Prostate gland (tissue), 2 donors: Measurements from ENCODE around the gene SNX32.

Source experiments
- POLR2A ChIP-seq: fragments of 450-650 bp; IDR thresholded peaks from one replicate; pipeline ENCODE4 v1.6.1; 2016; ENCODE audit warnings: antibody characterized with exemption, mild to moderate bottlenecking
- POLR2AphosphoS5 ChIP-seq: sonication (generic); formaldehyde crosslinking; IDR thresholded peaks from one replicate; pipeline ENCODE4 v1.6.1; 2017; ENCODE audit warnings: antibody characterized with exemption
- TF ChIP-seq, protein P1 (sequence below), 4 experiments: fragments of 200-600 bp in 2 of 4; fragments of 450-650 bp in 2 of 4; sonication (generic) in 2 of 4; IDR thresholded peaks; 1 replicate in 3 of 4; 2 replicates in 1 of 4; pipeline ENCODE4 v1.5.1; 2016 to 2019; ENCODE audit warnings: antibody characterized with exemption in 4 of 4, mild to moderate bottlenecking in 2 of 4, moderate library complexity in 2 of 4

DNA sequence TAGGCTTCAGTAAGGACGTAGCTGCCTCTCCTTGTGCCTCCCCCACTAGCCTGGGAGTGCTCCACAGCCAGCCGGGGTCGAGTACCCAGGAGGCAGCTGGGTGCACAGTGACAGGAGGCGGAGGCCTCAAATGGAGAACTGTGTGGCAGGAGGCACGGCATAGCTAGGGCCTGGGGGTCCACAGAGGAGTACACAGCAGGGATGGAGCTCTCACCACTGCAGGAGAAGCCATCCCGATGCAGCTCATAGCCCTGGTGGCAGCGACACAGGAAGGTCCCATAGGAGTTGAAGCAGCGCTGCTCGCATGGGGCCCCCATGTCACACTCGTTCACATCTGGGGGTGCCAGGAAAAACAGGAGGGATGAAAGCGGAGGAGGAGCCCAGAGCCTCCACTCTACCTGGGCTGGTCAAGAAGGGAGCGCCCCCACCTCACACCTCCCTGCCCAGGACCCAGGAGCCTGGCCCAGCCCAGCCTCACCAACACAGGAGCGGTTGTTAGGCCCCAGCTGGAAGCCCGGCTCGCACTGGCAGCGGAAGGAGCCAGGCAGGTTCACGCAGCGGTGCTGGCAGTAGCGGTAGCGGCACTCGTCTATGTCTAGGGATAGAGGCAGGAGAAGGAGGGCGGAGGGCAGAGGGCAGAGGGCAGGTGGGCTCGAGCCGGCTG, 36.0 kb downstream of the SNX32 start:
- no peak for TF ChIP-seq POLR2A
- TF ChIP-seq, protein P1, sequence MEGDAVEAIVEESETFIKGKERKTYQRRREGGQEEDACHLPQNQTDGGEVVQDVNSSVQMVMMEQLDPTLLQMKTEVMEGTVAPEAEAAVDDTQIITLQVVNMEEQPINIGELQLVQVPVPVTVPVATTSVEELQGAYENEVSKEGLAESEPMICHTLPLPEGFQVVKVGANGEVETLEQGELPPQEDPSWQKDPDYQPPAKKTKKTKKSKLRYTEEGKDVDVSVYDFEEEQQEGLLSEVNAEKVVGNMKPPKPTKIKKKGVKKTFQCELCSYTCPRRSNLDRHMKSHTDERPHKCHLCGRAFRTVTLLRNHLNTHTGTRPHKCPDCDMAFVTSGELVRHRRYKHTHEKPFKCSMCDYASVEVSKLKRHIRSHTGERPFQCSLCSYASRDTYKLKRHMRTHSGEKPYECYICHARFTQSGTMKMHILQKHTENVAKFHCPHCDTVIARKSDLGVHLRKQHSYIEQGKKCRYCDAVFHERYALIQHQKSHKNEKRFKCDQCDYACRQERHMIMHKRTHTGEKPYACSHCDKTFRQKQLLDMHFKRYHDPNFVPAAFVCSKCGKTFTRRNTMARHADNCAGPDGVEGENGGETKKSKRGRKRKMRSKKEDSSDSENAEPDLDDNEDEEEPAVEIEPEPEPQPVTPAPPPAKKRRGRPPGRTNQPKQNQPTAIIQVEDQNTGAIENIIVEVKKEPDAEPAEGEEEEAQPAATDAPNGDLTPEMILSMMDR (IDR thresholded peaks at IDR 0.05), result no peak
- TF ChIP-seq POLR2AphosphoS5, result no peak
